HepG2 (cell line): ENCODE measurements around the gene WDR45B. TPM values are rescaled to one million over a fixed set of nuclear protein-coding genes. Genes with fewer than 3 reads are reported as not detected.

ENCODE experiments used
- ARHGAP35 ChIP-seq: sonication (generic); formaldehyde crosslinking; IDR thresholded peaks from 2 replicates; pipeline ENCODE4 v1.9.0; 2022; ENCODE audit warnings: mild to moderate bottlenecking, inconsistent platforms, moderate library complexity, missing genetic modification reagents, borderline replicate concordance
- CENPX ChIP-seq: sonication (generic); formaldehyde crosslinking; IDR thresholded peaks from 2 replicates; pipeline ENCODE4 v1.9.0; 2021; ENCODE audit warnings: mild to moderate bottlenecking, missing genetic modification reagents, moderate library complexity
- FOXP1 ChIP-seq, 2 experiments: fragments of 450-650 bp in 1 of 2; IDR thresholded peaks; 2 replicates each; pipeline ENCODE4 v1.6.1; 2017 to 2018; ENCODE audit warnings: antibody characterized with exemption in 1 of 2
- HOXA3 ChIP-seq: sonication (generic); formaldehyde crosslinking; IDR thresholded peaks from 2 replicates; pipeline ENCODE4 v1.5.0; 2020; ENCODE audit warnings: missing genetic modification reagents
- IRF2 ChIP-seq: IDR thresholded peaks from 2 replicates; pipeline ENCODE4 v1.6.1; 2018; ENCODE audit warnings: missing genetic modification reagents, missing compliant biosample characterization
- NR2F6 ChIP-seq, 2 experiments: IDR thresholded peaks; 2 replicates each; pipeline ENCODE4 v1.6.1; 2016; ENCODE audit warnings: antibody characterized with exemption in 1 of 2, mild to moderate bottlenecking in 1 of 2
- SP4 ChIP-seq: sonication (generic); formaldehyde crosslinking; IDR thresholded peaks from 2 replicates; pipeline ENCODE4 v1.8.1; 2023; ENCODE audit warnings: mild to moderate bottlenecking, missing genetic modification reagents
- SRSF9 ChIP-seq: fragments of 200-400 bp; formaldehyde crosslinking; IDR thresholded peaks from 2 replicates; pipeline ENCODE4 v1.6.1; 2018; ENCODE audit warnings: borderline replicate concordance, mild to moderate bottlenecking, low read depth, low read length; ENCODE audit not compliant: insufficient read depth, poor library complexity, severe bottlenecking
- THYN1 ChIP-seq: sonication (generic); formaldehyde crosslinking; IDR thresholded peaks from 2 replicates; pipeline ENCODE4 v1.8.1; 2023; ENCODE audit warnings: low read depth, mild to moderate bottlenecking, moderate library complexity, missing genetic modification reagents, borderline replicate concordance
- TOE1 ChIP-seq: sonication (generic); formaldehyde crosslinking; IDR thresholded peaks from 2 replicates; pipeline ENCODE4 v1.4.0; 2020; ENCODE audit warnings: mild to moderate bottlenecking, missing genetic modification reagents
- ZNF224 ChIP-seq: sonication (generic); formaldehyde crosslinking; IDR thresholded peaks from 2 replicates; pipeline ENCODE4 v1.5.0; 2020; ENCODE audit warnings: mild to moderate bottlenecking, missing genetic modification reagents
- ZNF326 ChIP-seq: sonication (generic); formaldehyde crosslinking; IDR thresholded peaks from 2 replicates; pipeline ENCODE4 v1.4.0; 2020; ENCODE audit warnings: missing genetic modification reagents, borderline replicate concordance
- ZNF468 ChIP-seq: sonication (generic); formaldehyde crosslinking; IDR thresholded peaks from 2 replicates; pipeline ENCODE4 v1.8.0; 2022; ENCODE audit warnings: mild to moderate bottlenecking, moderate library complexity, missing genetic modification reagents
- ZNF790 ChIP-seq: sonication (generic); formaldehyde crosslinking; IDR thresholded peaks from 2 replicates; pipeline ENCODE4 v1.8.0; 2022; ENCODE audit warnings: missing genetic modification reagents, mild to moderate bottlenecking, borderline replicate concordance
- polyA plus RNA-seq, 8 experiments: library from polyadenylated mRNA; depleted of rRNA in 3 of 8; stranded (reverse) in 7 of 8; unstranded in 1 of 8; fragments of >200 nt; fragmentation: Illumina TruSeq in 4 of 8; extraction: Trizol in 4 of 8; gene quantifications; 2 replicates each; pipeline versions ENCODE4 v1.2.1 to v1.2.3, GENCODE V29; 2011 to 2016; ENCODE audit warnings: low read depth in 4 of 8, missing spikeins in 1 of 8, mixed read lengths in 1 of 8; ENCODE audit not compliant: insufficient read depth in 1 of 8
- total RNA-seq, 5 experiments: library from RNA; depleted of rRNA; stranded (reverse); fragments of >200 nt; fragmentation: Illumina TruSeq; extraction: Trizol; gene quantifications; 2 replicates each; pipeline ENCODE4 v1.2.3, GENCODE V29; 2016; ENCODE audit warnings: low read depth in 1 of 5
- TF ChIP-seq, protein P1 (sequence below): IDR thresholded peaks from 2 replicates; pipeline ENCODE4 v1.6.1; 2016; ENCODE audit warnings: low read depth, missing genetic modification reagents, missing compliant biosample characterization
- TF ChIP-seq, protein P2 (sequence below): sonication (generic); formaldehyde crosslinking; IDR thresholded peaks from 2 replicates; pipeline ENCODE4 v1.4.0; 2020; ENCODE audit warnings: missing genetic modification reagents
- TF ChIP-seq, protein P3 (sequence below): sonication (generic); formaldehyde crosslinking; IDR thresholded peaks from 2 replicates; pipeline ENCODE4 v1.4.0; 2020; ENCODE audit warnings: mild to moderate bottlenecking, low read depth, missing genetic modification reagents
- TF ChIP-seq, protein P4 (sequence below): sonication (generic); formaldehyde crosslinking; IDR thresholded peaks from 2 replicates; pipeline ENCODE4 v1.8.0; 2023; ENCODE audit warnings: mild to moderate bottlenecking, missing genetic modification reagents
- TF ChIP-seq, protein P5 (sequence below): sonication (generic); formaldehyde crosslinking; IDR thresholded peaks from 2 replicates; pipeline ENCODE4 v1.4.0; 2020; ENCODE audit warnings: missing genetic modification reagents

The WDR45B gene
- total and polyA plus RNA-seq, 2 of the 13 experiments (the other 11 are each of a cell fraction or from before 2014, with no cell fraction given) = 86.2 to 155 TPM

DNA sequence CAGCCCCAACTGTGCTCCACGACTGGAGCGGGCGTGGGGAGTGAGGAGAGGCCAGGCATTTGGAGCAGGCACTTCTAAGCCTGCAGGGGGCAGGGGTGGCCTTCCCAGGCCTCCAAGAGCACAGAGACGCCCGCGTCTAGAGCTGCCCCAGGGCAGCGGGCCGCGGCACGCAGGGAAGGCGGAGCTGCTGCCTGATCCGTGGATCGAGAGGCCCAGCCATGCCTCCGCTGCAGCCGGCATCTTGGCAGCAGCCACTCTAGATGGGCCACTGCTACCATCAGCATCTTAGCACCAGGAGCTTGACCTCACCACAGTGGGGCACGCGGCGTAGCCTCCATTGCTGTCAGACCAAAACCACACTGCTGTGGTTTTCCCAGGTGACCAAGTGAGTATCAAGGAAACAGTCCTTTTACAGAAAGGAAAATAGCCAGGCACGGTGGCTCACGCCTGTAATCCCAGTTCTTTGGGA is 20.4 kb upstream of the WDR45B start (continued):
- TF ChIP-seq ZNF224 (CRISPR knock-in tag) (no peak), THYN1 (CRISPR knock-in tag) (no peak), SP4 (CRISPR knock-in tag) (0 out of 2 replicates have a peak, but pooled peaks have one; percentile 29), SRSF9 (no peak), ARHGAP35 (CRISPR knock-in tag) (0 out of 2 replicates have a peak, but pooled peaks have one; percentile 30), HOXA3 (CRISPR knock-in tag) (peak; percentile 88), NR2F6 (IDR thresholded peaks at IDR 0.05) (no peak), NR2F6 (CRISPR knock-in tag; IDR thresholded peaks at IDR 0.05) (peak; percentile 47; the same call in 1 of the 2 replicates), IRF2 (CRISPR knock-in tag) (peak; percentile 43; the same call in 1 of the 2 replicates), FOXP1 (IDR thresholded peaks at IDR 0.05) (no peak), FOXP1 (CRISPR knock-in tag; IDR thresholded peaks at IDR 0.05) (no peak), CENPX (no peak), TOE1 (no peak), ZNF468 (no peak), ZNF326 (CRISPR knock-in tag) (no peak), ZNF790 (CRISPR knock-in tag) (no peak)
- TF ChIP-seq, protein P1, sequence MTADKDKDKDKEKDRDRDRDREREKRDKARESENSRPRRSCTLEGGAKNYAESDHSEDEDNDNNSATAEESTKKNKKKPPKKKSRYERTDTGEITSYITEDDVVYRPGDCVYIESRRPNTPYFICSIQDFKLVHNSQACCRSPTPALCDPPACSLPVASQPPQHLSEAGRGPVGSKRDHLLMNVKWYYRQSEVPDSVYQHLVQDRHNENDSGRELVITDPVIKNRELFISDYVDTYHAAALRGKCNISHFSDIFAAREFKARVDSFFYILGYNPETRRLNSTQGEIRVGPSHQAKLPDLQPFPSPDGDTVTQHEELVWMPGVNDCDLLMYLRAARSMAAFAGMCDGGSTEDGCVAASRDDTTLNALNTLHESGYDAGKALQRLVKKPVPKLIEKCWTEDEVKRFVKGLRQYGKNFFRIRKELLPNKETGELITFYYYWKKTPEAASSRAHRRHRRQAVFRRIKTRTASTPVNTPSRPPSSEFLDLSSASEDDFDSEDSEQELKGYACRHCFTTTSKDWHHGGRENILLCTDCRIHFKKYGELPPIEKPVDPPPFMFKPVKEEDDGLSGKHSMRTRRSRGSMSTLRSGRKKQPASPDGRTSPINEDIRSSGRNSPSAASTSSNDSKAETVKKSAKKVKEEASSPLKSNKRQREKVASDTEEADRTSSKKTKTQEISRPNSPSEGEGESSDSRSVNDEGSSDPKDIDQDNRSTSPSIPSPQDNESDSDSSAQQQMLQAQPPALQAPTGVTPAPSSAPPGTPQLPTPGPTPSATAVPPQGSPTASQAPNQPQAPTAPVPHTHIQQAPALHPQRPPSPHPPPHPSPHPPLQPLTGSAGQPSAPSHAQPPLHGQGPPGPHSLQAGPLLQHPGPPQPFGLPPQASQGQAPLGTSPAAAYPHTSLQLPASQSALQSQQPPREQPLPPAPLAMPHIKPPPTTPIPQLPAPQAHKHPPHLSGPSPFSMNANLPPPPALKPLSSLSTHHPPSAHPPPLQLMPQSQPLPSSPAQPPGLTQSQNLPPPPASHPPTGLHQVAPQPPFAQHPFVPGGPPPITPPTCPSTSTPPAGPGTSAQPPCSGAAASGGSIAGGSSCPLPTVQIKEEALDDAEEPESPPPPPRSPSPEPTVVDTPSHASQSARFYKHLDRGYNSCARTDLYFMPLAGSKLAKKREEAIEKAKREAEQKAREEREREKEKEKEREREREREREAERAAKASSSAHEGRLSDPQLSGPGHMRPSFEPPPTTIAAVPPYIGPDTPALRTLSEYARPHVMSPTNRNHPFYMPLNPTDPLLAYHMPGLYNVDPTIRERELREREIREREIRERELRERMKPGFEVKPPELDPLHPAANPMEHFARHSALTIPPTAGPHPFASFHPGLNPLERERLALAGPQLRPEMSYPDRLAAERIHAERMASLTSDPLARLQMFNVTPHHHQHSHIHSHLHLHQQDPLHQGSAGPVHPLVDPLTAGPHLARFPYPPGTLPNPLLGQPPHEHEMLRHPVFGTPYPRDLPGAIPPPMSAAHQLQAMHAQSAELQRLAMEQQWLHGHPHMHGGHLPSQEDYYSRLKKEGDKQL = no peak
- TF ChIP-seq, protein P2, sequence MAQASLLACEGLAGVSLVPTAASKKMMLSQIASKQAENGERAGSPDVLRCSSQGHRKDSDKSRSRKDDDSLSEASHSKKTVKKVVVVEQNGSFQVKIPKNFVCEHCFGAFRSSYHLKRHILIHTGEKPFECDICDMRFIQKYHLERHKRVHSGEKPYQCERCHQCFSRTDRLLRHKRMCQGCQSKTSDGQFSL (CRISPR knock-in tag) = no peak
- TF ChIP-seq, protein P3, sequence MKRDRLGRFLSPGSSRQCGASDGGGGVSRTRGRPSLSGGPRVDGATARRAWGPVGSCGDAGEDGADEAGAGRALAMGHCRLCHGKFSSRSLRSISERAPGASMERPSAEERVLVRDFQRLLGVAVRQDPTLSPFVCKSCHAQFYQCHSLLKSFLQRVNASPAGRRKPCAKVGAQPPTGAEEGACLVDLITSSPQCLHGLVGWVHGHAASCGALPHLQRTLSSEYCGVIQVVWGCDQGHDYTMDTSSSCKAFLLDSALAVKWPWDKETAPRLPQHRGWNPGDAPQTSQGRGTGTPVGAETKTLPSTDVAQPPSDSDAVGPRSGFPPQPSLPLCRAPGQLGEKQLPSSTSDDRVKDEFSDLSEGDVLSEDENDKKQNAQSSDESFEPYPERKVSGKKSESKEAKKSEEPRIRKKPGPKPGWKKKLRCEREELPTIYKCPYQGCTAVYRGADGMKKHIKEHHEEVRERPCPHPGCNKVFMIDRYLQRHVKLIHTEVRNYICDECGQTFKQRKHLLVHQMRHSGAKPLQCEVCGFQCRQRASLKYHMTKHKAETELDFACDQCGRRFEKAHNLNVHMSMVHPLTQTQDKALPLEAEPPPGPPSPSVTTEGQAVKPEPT = no peak
- TF ChIP-seq, protein P4, sequence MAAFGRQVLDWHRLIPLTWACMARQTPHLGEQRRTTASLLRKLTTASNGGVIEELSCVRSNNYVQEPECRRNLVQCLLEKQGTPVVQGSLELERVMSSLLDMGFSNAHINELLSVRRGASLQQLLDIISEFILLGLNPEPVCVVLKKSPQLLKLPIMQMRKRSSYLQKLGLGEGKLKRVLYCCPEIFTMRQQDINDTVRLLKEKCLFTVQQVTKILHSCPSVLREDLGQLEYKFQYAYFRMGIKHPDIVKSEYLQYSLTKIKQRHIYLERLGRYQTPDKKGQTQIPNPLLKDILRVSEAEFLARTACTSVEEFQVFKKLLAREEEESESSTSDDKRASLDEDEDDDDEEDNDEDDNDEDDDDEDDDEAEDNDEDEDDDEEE (CRISPR knock-in tag) = 0 out of 2 replicates have a peak, but pooled peaks have one; percentile 57
- TF ChIP-seq, protein P5, sequence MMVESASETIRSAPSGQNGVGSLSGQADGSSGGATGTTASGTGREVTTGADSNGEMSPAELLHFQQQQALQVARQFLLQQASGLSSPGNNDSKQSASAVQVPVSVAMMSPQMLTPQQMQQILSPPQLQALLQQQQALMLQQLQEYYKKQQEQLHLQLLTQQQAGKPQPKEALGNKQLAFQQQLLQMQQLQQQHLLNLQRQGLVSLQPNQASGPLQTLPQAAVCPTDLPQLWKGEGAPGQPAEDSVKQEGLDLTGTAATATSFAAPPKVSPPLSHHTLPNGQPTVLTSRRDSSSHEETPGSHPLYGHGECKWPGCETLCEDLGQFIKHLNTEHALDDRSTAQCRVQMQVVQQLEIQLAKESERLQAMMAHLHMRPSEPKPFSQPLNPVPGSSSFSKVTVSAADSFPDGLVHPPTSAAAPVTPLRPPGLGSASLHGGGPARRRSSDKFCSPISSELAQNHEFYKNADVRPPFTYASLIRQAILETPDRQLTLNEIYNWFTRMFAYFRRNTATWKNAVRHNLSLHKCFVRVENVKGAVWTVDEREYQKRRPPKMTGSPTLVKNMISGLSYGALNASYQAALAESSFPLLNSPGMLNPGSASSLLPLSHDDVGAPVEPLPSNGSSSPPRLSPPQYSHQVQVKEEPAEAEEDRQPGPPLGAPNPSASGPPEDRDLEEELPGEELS (CRISPR knock-in tag) = no peak
